ENCODE results near the gene MAMLD1.

DNA sequence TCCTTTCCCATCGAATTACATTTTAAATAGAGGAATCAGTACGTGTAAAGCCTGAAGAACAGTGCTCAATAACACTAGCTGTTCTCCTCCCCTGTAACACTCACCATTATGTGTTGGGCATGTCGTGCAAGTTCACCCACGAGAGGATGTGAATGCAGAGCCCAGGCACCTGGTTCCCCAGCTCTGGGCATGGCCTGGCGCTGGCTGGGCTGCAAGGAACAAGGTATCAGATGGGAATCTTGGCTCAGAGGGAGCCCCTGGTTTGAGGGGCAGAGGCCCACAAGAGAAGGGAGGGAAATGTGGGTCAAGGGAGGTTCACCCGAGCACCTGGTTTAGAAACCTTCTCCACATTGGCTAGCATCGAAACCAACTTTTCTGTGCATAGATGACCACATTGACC lies 163.6 kb downstream of the MAMLD1 start:
- TF ChIP-seq, protein P1, sequence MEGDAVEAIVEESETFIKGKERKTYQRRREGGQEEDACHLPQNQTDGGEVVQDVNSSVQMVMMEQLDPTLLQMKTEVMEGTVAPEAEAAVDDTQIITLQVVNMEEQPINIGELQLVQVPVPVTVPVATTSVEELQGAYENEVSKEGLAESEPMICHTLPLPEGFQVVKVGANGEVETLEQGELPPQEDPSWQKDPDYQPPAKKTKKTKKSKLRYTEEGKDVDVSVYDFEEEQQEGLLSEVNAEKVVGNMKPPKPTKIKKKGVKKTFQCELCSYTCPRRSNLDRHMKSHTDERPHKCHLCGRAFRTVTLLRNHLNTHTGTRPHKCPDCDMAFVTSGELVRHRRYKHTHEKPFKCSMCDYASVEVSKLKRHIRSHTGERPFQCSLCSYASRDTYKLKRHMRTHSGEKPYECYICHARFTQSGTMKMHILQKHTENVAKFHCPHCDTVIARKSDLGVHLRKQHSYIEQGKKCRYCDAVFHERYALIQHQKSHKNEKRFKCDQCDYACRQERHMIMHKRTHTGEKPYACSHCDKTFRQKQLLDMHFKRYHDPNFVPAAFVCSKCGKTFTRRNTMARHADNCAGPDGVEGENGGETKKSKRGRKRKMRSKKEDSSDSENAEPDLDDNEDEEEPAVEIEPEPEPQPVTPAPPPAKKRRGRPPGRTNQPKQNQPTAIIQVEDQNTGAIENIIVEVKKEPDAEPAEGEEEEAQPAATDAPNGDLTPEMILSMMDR (IDR thresholded peaks at IDR 0.05; ENCODE audit: low read length): no peak
- TF ChIP-seq EZH2 (IDR thresholded peaks at IDR 0.05; ENCODE audit: borderline replicate concordance, low read length): no peak

All from OCI-LY1 (cell line).